Measurements from ENCODE around the gene NMU.

Gene NMU

GRCh38 chr4:55609393-55609866 is 26.7 kb downstream of the NMU start:
- H3K36me3 ChIP-seq (ENCODE audit: insufficient read depth, low read length): no peaks in the 10 kb centered on the region
- H3K4me2 ChIP-seq (ENCODE audit: low read length): no peak overlapping the region
- H3K4me1 ChIP-seq (ENCODE audit: insufficient read depth, low read length, severe bottlenecking): no peaks in the 10 kb centered on the region
- no peaks in the 10 kb centered on the region for H3K79me2 ChIP-seq (ENCODE audit: insufficient read depth, low read length)
- no peaks in the 10 kb centered on the region for H3K9me3 ChIP-seq (ENCODE audit: low read length)
- H3K9ac ChIP-seq (ENCODE audit: low read length): no peak overlapping the region
- no peak overlapping the region for H2AFZ ChIP-seq (ENCODE audit: low read length)
- H3K9me2 ChIP-seq (ENCODE audit: low read depth, low read length): no peaks in the 10 kb centered on the region
- no peak overlapping the region for H3K4me3 ChIP-seq (ENCODE audit: low read depth, low read length, poor library complexity, severe bottlenecking)
- TF ChIP-seq EZH2 (IDR thresholded peaks at IDR 0.05; ENCODE audit: borderline replicate concordance, low read length): no peak
- TF ChIP-seq, protein P1, sequence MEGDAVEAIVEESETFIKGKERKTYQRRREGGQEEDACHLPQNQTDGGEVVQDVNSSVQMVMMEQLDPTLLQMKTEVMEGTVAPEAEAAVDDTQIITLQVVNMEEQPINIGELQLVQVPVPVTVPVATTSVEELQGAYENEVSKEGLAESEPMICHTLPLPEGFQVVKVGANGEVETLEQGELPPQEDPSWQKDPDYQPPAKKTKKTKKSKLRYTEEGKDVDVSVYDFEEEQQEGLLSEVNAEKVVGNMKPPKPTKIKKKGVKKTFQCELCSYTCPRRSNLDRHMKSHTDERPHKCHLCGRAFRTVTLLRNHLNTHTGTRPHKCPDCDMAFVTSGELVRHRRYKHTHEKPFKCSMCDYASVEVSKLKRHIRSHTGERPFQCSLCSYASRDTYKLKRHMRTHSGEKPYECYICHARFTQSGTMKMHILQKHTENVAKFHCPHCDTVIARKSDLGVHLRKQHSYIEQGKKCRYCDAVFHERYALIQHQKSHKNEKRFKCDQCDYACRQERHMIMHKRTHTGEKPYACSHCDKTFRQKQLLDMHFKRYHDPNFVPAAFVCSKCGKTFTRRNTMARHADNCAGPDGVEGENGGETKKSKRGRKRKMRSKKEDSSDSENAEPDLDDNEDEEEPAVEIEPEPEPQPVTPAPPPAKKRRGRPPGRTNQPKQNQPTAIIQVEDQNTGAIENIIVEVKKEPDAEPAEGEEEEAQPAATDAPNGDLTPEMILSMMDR (IDR thresholded peaks at IDR 0.05; ENCODE audit: low read length): no peak
- H3K27ac ChIP-seq (ENCODE audit: low read depth, low read length, poor library complexity, severe bottlenecking): no peak overlapping the region
- H4K20me1 ChIP-seq (ENCODE audit: insufficient read depth, low read length): no peaks in the 10 kb centered on the region
- H3K27me3 ChIP-seq (ENCODE audit: insufficient read depth, low read length): no peaks in the 10 kb centered on the region
- no peaks in the 10 kb centered on the region for H3F3A ChIP-seq (ENCODE audit: insufficient read depth, low read length)

DNA sequence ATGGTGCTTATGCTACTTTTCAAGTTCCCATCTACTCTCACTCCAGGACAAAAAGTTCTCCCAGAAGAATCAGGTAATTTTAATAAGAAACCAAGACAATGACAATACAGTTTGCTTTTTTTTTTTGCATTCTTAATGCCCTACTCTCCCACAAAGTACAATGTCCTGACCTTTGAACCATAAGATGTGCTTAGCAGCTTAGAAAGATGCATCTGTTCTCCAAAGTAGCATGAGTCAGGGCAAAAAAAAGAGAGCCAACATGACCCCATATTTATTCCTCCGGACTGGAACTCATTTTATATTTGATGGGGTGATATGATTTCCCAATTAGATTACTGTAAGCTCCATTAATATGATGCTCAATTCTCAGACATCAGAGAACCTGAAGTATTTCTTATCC is 27.5 kb downstream of the NMU start:
- H3K4me2 ChIP-seq (ENCODE audit: low read length): no peak overlapping the region

GRCh38 chr4:55604996-55605395 is 31.1 kb downstream of the NMU start:
- no peak overlapping the region for H3K27ac ChIP-seq (ENCODE audit: low read depth, low read length, poor library complexity, severe bottlenecking)
- no peak overlapping the region for H2AFZ ChIP-seq (ENCODE audit: low read length)
- no peaks in the 10 kb centered on the region for H3K9me2 ChIP-seq (ENCODE audit: low read depth, low read length)
- no peak overlapping the region for H3K9ac ChIP-seq (ENCODE audit: low read length)
- H3K4me2 ChIP-seq (ENCODE audit: low read length): no peak overlapping the region
- no peaks in the 10 kb centered on the region for H4K20me1 ChIP-seq (ENCODE audit: insufficient read depth, low read length)
- no peaks in the 10 kb centered on the region for H3K79me2 ChIP-seq (ENCODE audit: insufficient read depth, low read length)
- no peaks in the 10 kb centered on the region for H3K4me1 ChIP-seq (ENCODE audit: insufficient read depth, low read length, severe bottlenecking)
- H3K9me3 ChIP-seq (ENCODE audit: low read length): no peaks in the 10 kb centered on the region
- no peaks in the 10 kb centered on the region for H3K27me3 ChIP-seq (ENCODE audit: insufficient read depth, low read length)
- TF ChIP-seq EZH2 (IDR thresholded peaks at IDR 0.05; ENCODE audit: borderline replicate concordance, low read length): no peak
- TF ChIP-seq, protein P1 (IDR thresholded peaks at IDR 0.05; ENCODE audit: low read length): no peak
- H3F3A ChIP-seq (ENCODE audit: insufficient read depth, low read length): no peaks in the 10 kb centered on the region
- H3K4me3 ChIP-seq (ENCODE audit: low read depth, low read length, poor library complexity, severe bottlenecking): no peak overlapping the region
- H3K36me3 ChIP-seq (ENCODE audit: insufficient read depth, low read length): no peaks in the 10 kb centered on the region

More for the DNA sequence above, 27.5 kb downstream of the NMU start:
- Histone ChIP-seq H2AFZ (ENCODE audit: low read length) (no peak overlapping the region), H3K9me2 (ENCODE audit: low read depth, low read length) (no peaks in the 10 kb centered on the region), H3K4me1 (ENCODE audit: insufficient read depth, low read length, severe bottlenecking) (no peaks in the 10 kb centered on the region), H3F3A (ENCODE audit: insufficient read depth, low read length) (no peaks in the 10 kb centered on the region), H3K27me3 (ENCODE audit: insufficient read depth, low read length) (no peaks in the 10 kb centered on the region), H3K4me3 (ENCODE audit: low read depth, low read length, poor library complexity, severe bottlenecking) (no peak overlapping the region), H3K27ac (ENCODE audit: low read depth, low read length, poor library complexity, severe bottlenecking) (no peak overlapping the region), H3K9ac (ENCODE audit: low read length) (no peak overlapping the region), H4K20me1 (ENCODE audit: insufficient read depth, low read length) (no peaks in the 10 kb centered on the region), H3K9me3 (ENCODE audit: low read length) (no peaks in the 10 kb centered on the region), H3K79me2 (ENCODE audit: insufficient read depth, low read length) (no peaks in the 10 kb centered on the region), H3K36me3 (ENCODE audit: insufficient read depth, low read length) (no peaks in the 10 kb centered on the region)
- TF ChIP-seq, protein P1 (IDR thresholded peaks at IDR 0.05; ENCODE audit: low read length): no peak
- no peak for TF ChIP-seq EZH2 (IDR thresholded peaks at IDR 0.05; ENCODE audit: borderline replicate concordance, low read length)

Data from OCI-LY1 (cell line).